HepG2 (cell line): ENCODE data around the gene GRIN3B. TPM values are rescaled to one million over a fixed set of nuclear protein-coding genes. Genes with fewer than 3 reads are reported as not detected.

Source experiments
- ATF2 ChIP-seq: sonication (generic); formaldehyde crosslinking; IDR thresholded peaks from 2 replicates; pipeline ENCODE4 v1.4.0; 2020; ENCODE audit warnings: missing genetic modification reagents
- CC2D1A ChIP-seq: sonication (generic); formaldehyde crosslinking; IDR thresholded peaks from 2 replicates; pipeline ENCODE4 v1.8.1; 2023; ENCODE audit warnings: mild to moderate bottlenecking, missing genetic modification reagents
- HCFC1 ChIP-seq: fragments of 150-350 bp; IDR thresholded peaks from 2 replicates; pipeline ENCODE4 v1.6.1; 2014; ENCODE audit warnings: low read depth, low read length
- HES4 ChIP-seq: sonication (generic); formaldehyde crosslinking; IDR thresholded peaks from 2 replicates; pipeline ENCODE4 v1.9.0; 2021; ENCODE audit warnings: mild to moderate bottlenecking, missing genetic modification reagents, borderline replicate concordance
- JUN ChIP-seq: sonication (generic); formaldehyde crosslinking; IDR thresholded peaks from 2 replicates; pipeline ENCODE4 v1.4.0; 2020; ENCODE audit warnings: mild to moderate bottlenecking, missing genetic modification reagents
- KLF12 ChIP-seq: sonication (generic); formaldehyde crosslinking; IDR thresholded peaks from 2 replicates; pipeline ENCODE4 v1.4.0; 2020; ENCODE audit warnings: missing genetic modification reagents, borderline replicate concordance
- KLF16 ChIP-seq, 2 experiments: sonication (generic) in 1 of 2; formaldehyde crosslinking in 1 of 2; IDR thresholded peaks; 2 replicates each; pipeline versions ENCODE4 v1.6.1 to v1.8.0; 2016 to 2023; ENCODE audit warnings: missing genetic modification reagents in 2 of 2, missing compliant biosample characterization in 1 of 2
- MEF2D ChIP-seq: sonication (generic); formaldehyde crosslinking; IDR thresholded peaks from 2 replicates; pipeline ENCODE4 v1.5.1; 2020; ENCODE audit warnings: mild to moderate bottlenecking, missing genetic modification reagents
- NBN ChIP-seq: fragments of 450-650 bp; conservative IDR thresholded peaks from 2 replicates; pipeline ENCODE4 v1.6.1; 2017
- TEAD2 ChIP-seq: sonication (generic); formaldehyde crosslinking; IDR thresholded peaks from 2 replicates; pipeline ENCODE4 v1.9.0; 2021; ENCODE audit warnings: missing genetic modification reagents
- ZFP91 ChIP-seq: sonication (generic); formaldehyde crosslinking; IDR thresholded peaks from 2 replicates; pipeline ENCODE4 v1.9.0; 2022; ENCODE audit warnings: missing genetic modification reagents, mild to moderate bottlenecking, borderline replicate concordance
- ZNF331 ChIP-seq: sonication (generic); formaldehyde crosslinking; IDR thresholded peaks from 2 replicates; pipeline ENCODE4 v1.4.0; 2020; ENCODE audit warnings: missing genetic modification reagents
- ZNF337 ChIP-seq: sonication (generic); formaldehyde crosslinking; IDR thresholded peaks from 2 replicates; pipeline ENCODE4 v1.5.1; 2020; ENCODE audit warnings: missing genetic modification reagents, low read depth, mild to moderate bottlenecking, borderline replicate concordance
- ZNF574 ChIP-seq: sonication (generic); formaldehyde crosslinking; IDR thresholded peaks from 2 replicates; pipeline ENCODE4 v1.4.0; 2020; ENCODE audit warnings: missing genetic modification reagents
- ZNF740 ChIP-seq: sonication (generic); formaldehyde crosslinking; IDR thresholded peaks from 2 replicates; pipeline ENCODE4 v1.4.0; 2020; ENCODE audit warnings: missing genetic modification reagents
- ZSCAN21 ChIP-seq: sonication (generic); formaldehyde crosslinking; IDR thresholded peaks from 2 replicates; pipeline ENCODE4 v1.8.0; 2022; ENCODE audit warnings: mild to moderate bottlenecking, missing genetic modification reagents, moderate library complexity, borderline replicate concordance
- polyA plus RNA-seq, 8 experiments: library from polyadenylated mRNA; depleted of rRNA in 3 of 8; stranded (reverse) in 7 of 8; unstranded in 1 of 8; fragments of >200 nt; fragmentation: Illumina TruSeq in 4 of 8; extraction: Trizol in 4 of 8; gene quantifications; 2 replicates each; pipeline versions ENCODE4 v1.2.1 to v1.2.3, GENCODE V29; 2011 to 2016; ENCODE audit warnings: low read depth in 4 of 8, missing spikeins in 1 of 8, mixed read lengths in 1 of 8; ENCODE audit not compliant: insufficient read depth in 1 of 8
- total RNA-seq, 5 experiments: library from RNA; depleted of rRNA; stranded (reverse); fragments of >200 nt; fragmentation: Illumina TruSeq; extraction: Trizol; gene quantifications; 2 replicates each; pipeline ENCODE4 v1.2.3, GENCODE V29; 2016; ENCODE audit warnings: low read depth in 1 of 5

GRIN3B gene
- total and polyA plus RNA-seq, 2 of the 13 experiments (the other 11 are each of a cell fraction or from before 2014, with no cell fraction given) = 0.07 to 0.20 TPM

GRCh38 chr19:984165-984967 lies 15.9 kb upstream of the GRIN3B start, which contains the start of gene WDR18 (continued):
- TF ChIP-seq KLF12 (CRISPR knock-in tag) (no peak), ZNF740 (CRISPR knock-in tag) (no peak), CC2D1A (CRISPR knock-in tag) (no peak), KLF16 (CRISPR knock-in tag; IDR thresholded peaks at IDR 0.05) (peak in 1 of 2 experiments; percentile 65; a peak in 1 of 4 replicates), ZNF331 (CRISPR knock-in tag) (peak; percentile 66; the same call in 1 of the 2 replicates), ZNF337 (CRISPR knock-in tag) (0 out of 2 replicates have a peak, but pooled peaks have one; percentile 68), JUN (CRISPR knock-in tag) (peak; percentile 59; the same call in 1 of the 2 replicates), ATF2 (CRISPR knock-in tag) (0 out of 2 replicates have a peak, but pooled peaks have one; percentile 57), ZSCAN21 (CRISPR knock-in tag) (peak; percentile 54; the same call in 1 of the 2 replicates), HES4 (0 out of 2 replicates have a peak, but pooled peaks have one; percentile 57), ZFP91 (CRISPR knock-in tag) (peak; percentile 84; the same call in 1 of the 2 replicates), ZNF574 (peak; percentile 99), TEAD2 (CRISPR knock-in tag) (no peak), MEF2D (CRISPR knock-in tag) (0 out of 2 replicates have a peak, but pooled peaks have one; percentile 28), NBN (no peak), HCFC1 (peak; percentile 77)
